Stimulated activated CD4-positive, alpha-beta T cell treated with anti-CD3 and anti-CD28 coated beads, Interleukin-4, amount 100 ng/mL, for 4 hours (primary cell): ENCODE data around the gene CENPX.
"Not testable (repeated sequence)": the region's sequence is repeated elsewhere in the genome, so short reads cannot be mapped to it uniquely, and the experiment has no call there.

ENCODE experiments used
- DNase-seq, 2 experiments: peaks; one replicate each; pipeline ENCODE4 v3.0.0-alpha.2; 2020

CENPX gene

DNA sequence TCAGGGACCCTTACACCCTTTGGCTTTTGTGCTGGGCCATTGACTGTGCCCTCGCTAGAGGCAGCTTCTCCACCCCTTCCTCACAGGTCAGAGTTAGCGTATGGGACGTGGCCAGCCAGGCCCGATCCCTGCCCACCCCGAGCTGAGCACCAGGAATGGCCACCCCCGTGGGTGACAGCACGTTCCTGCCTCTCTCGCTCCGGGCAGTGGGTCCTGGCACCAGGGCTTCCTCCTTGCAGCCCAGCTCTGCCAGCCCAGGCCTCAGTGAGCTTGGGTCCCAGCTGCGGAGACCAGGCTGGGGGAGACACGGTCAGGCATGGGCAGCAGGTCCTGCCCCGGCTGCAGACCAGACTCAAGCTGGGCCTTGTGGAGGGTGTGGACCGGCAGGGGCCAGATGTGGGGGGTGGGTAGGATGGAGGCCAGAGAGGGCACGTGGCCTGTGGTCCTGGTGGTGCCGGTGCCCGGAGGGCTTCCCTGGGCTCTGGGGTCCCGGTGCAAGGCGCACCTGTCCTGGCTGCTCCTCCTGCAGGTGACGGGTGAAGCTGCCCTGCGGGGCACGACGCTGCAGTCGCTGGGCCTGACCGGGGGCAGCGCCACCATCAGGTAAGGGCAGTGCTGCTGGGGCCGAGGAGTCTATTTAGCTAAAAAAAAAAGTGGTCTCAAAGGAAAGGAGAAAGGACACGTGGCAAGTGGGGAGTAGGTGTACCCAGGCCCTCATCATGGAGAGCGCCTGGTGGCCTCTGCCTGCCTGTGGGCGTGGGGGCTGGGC, 27.0 kb downstream of the CENPX start:
- DNase-seq, result no peak

DNA sequence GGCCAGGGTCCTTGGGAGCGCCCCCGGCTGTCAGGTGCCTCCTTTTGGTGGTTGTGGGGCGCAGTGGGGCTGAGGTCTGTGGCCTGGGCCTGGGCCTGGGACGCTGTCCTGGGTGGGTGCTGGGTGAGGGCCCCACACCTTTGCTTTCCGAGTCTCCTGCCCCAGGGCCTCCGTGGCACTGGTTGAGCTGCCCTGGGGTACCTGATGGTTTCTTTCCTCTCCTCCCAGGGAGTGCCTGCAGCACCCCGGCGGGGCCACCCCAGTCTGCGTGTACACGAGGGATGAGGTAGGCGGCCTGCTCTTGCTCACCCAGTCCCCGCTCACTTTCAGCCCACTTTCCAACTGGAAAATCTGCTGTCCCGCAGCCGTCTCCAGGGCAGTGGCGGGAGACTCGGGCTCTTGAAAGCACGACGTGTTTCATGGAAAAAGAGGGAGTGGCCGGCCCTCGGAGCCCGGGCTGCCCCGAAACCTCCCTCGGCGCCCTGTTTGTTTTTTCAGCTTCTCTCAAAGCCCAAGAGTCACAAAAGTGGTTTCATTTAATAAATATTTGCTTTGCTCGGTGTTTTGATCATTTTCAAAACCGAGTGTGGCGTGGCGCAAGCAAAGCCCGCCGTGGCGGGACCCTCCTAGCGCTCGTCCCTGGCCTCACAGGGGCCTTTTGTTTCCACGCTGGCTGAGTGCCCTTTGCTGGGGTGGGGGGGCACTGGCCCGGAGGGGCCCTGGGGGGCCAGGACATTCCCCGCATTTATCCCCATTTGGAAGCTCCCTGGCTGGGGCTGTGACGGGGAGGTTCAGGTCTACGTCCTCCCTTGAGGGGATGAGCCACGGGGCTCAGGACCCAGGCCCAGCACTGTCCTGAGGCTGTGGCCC, 27.9 kb downstream of the CENPX start:
- no peak for DNase-seq

DNA sequence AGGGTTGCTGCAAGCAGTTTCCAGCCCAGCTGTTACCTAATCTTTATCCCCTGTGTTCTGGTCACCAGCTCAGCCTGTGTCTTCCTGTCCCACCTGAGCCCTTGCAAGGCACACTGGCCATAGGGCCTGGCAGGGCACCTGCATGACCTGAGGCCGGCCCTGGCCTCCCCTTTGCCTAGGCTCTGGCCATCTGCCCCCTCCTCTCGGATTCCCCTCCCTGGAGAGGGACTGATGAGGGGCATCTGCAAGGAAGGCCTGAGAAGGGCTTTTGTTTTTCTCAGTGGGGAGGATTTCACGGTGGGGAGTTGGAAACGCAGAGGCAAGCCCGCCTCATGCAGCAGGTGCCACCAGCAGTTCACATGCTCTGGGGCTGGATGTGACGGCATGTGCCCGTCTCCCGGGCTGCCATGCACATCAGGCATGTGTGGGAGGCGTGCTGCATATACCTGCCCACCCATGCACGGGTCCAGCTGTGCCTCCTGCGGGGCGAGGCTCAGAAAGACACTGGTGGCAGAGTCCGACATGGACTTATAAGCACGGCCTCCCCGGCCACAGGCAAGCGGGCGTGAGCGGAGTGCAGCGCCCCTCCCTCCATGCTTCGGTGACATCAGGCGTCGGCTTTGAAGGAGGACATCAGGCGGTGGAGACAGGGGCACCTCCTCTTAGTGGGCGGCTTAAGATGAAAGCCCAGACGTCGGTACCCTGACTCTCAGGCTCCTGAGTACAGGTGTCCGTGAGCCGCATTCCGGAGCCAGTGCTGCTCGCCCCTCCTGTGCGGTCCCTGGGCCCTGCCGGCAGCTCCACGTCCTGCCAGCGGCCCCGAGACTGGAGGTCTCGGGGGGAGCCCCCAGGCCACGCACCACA, 28.7 kb downstream of the CENPX start:
- no peak for DNase-seq

DNA sequence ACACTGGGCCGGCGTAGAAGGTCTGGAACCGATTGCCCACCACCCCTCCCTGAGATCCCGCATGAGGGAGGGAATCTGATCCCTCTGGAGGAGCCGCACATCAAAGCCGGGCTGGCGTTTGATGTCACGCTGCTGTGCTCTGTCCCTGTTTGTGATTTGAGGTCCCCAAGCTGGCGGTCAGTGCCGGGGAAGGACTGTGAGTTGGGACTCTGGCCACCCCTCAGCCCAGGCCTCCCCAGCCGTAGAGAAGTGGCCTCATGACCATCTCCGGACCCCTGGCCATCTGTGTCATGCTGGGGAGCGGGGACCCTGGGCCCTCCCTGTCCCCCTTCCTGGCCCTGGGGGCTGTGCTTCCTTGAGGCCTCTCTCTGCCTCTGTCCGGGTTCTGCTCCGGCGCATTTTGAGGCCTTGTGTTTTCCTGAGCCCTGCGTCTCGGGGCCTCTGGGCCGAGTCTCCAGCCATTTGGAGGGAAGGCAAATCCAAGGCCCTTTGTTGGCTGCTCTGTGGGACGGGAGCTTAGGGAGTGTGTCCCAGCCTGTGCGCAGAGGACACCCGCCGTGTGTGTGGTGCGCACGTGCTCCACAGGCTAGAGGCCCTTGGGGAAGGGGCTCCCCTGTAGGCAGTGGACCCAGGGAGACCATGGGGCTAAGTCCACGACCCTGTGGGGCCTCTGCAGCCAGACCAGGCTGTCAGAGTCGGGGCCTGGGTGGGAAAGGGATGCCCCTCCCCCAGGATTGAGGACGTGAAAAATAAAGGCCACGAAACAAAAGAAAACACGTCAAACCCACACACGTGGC, 30.2 kb downstream of the CENPX start:
- DNase-seq, result no peak

DNA sequence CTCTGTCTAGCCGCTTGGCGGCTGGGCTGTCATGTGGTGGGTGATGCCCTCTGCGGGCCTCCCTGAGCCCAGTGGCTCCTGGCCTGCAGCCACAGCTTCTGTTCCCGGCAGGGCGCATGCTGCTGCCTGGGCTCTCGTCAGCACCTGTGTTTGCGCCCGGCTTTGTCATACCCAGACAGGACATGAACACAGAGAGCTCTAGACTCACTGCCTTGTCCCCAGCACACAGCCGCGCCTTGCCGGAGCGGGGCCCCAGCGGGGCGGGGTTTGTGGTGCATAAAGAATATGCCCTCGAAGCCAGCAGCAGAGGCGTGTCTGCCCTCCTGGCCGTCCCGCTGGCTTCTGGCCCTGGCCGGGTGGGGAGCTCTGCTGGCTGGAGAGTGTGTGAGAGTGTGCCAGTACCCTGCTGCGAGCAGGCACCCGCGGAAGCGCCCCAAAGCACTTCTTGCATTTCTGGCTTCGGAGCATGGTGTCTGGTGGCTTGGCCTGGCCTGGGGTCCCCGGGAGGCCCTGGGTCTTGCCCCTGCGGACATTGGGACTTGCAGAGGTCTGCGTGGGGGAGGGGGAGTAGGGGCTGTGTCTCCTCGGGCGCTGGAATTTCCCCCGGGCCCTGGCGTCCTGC, 30.9 kb downstream of the CENPX start:
- DNase-seq, result no peak

DNA sequence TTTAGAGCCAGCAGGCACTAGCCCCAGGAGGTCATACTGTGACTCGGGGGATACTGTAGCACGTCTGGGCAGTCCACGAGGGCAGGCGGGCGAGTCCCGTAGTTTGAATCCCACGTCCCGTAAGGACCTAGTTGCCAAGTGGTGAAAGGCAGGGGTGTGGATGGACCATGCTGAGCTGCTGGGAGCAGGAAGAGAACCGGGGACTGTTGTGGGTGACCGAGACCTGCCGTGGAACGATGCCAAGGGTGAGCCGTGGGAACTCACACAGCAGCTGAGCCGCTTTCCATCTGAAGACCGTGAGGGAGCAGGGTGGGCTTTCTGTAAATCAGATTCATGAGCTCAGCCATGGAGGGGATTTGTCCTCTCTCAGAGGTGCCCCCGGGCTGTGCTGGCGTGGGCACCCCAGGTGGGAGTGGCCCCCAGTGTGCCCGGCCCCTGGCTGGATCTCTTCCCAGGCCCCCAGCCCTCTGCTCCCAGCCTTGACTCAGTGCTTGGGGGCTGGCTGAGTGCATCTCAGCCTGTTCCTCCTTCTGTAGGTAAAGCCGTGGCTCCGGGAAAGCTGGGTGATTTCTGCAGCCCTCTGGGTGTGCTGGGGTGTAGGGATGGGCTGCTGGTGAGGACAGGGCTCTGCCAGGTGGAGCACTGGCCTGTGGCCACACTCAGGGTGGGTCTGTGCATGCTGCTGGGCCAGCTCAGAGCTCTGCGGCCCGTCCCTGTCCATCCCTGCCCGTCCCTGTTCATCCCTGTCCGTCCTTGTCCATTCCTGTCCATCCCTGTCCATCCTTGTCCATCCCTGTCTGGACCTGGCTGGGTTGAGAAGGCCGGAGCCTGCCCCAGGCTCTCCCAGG, 31.6 kb downstream of the CENPX start:
- DNase-seq, result no peak

DNA sequence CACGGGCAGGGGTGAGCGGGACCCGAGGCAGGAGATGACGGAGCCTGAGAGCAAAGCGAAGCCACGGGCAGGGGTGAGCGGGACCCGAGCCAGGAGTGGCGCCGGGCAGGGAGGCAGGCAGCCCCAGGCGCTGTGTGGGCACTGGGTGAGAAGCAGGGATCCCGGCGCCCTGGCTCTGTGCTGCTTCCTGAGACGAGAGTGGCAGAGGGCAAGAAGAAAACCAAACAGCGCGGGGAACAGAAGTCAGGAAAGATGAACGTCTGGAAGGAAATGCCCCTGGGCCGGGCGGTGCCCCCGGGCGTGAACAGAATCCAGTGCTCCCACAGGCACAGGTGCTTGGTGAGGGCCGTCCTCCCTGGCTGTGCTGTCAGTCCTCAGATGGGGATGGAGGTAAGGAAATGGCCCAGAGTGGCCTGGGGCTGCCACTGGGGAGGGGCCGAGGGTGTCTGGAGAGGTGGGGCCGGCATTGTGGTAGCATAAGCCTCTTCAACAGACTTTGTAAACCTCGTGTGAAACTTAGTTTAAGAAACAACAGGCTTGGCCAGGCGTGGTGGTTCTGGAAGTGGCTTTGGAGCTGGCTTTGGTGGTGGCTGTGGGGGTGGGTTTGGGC, 35.4 kb downstream of the CENPX start:
- DNase-seq, result no peak

DNA sequence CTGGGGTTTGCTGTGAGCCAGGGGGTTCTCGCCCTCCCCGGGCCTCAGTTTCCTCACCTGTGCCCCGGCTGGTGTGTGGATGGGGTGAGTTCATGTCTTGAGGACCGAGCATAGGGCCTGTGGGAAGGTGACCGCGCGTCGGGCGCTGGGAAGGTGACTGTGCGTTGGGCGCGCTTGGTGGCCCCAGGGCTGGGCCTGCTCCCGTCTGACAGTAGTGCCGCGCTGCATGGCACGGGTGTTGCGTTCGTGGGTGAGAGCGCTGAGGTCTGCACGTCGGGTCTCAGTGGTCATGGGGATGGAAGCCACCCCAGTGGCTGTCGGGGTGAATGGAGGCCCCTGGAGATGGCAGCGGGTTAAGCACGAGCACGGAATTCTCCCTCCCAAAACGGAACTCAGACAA, 36.1 kb downstream of the CENPX start:
- no peak for DNase-seq

DNA sequence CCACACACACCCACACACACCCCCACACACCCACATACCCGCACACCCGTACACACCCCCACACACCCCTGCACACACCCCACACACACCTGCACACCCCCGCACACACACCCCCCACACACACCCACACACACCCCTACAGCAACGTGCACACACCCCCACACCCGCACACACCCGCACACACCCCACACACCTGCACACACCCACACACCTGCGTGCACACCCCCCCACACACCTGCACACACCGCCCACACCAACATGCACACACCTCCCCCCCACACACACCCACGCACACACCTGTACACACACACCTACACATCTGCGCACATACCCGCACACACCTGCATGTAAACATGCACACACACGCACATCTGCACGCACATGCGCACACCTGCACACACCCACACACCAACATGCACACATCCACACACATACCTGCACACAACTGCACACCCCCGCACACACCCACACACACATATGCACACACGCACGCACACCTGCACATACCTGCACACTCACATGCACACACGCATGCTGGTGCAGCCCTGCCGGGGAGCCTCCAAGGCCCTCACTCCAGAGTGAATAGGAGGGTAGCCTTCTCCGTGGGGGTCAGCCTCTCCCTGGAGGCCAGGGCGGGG, 37.8 kb downstream of the CENPX start:
- DNase-seq, result no peak

DNA sequence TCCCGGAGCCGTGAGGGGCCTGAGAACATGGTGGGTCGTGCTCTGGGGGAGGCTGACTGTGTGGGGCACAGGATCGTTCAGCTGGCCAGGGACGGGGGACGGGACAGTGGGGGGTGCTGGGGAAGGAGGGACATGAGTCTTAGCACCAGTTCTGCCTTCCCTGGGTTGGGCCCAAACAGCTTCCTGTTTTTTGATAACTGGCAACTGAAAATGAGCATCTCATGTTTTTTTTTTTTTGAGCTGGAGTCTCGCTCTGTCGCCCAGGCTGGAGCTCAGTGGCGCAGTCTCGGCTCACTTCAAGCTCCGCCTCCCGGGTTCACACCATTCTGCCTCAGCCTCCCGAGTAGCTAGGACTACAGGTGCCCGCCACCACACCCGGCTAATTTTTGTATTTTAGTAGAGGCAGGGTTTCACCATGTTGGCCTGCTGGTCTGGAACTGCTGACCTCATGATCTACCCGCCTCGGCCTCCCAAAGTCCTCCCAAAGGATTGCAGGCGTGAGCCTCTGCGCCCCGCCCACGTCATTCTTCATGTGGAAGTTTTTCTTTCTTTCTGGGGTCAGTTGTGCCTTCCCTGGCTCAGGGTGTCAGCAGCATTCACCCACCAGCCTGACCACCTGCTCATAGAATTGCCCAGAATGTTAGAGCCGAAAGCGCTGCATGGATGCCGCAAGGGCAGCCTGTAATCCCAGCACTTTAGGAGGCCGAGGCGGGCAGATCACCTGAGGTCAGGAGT, 38.9 kb downstream of the CENPX start:
- no peak for DNase-seq

DNA sequence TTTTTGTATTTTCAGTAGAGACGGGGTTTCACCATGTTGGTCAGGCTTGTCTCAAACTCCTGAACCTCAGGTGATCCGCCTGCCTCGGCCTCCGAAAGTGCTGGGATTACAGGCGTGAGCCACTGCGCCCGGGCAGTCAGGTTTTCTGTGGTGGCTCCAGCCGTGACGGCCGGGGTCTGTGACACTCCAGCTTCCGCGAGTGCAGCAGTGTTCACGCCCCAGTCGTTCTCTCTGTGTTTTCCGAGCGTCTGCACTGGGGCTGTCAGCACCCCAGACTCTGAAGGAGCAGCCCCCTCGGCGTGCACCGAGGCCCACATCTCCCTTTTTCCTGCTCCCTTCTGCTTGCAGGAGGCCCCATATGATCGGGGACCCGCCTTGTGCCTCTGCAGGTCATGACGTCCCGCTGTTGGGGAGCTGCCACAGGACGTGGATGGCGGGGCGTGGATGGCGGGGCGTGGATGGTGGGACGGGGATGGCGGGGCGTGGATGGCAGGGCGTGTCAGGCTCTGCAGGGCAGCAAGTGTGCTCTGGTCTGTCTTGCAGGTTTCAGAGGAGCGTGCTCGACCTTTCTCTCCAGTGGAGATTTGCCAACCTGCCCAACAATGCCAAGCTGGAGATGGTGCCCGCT, 39.6 kb downstream of the CENPX start:
- no peak for DNase-seq

DNA sequence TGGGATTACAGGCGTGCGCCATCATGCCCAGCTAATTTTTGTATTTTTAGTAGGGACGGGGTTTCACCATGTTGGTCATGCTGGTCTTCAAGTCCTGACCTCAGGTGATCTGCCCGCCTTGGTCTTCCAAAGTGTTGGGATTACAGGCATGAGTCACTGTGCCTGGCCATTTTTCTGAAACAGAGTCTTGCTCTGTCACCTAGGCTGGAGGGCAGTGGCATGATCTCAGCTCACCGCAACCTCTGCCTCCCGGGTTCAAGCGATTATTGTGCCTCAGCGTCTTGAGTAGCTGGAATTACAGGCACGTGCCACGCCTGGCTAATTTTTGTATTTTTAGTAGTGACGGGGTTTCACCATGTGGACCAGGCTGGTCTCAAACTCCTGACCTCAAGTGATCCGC, 41.2 kb downstream of the CENPX start:
- not testable (repeated sequence) for DNase-seq

DNA sequence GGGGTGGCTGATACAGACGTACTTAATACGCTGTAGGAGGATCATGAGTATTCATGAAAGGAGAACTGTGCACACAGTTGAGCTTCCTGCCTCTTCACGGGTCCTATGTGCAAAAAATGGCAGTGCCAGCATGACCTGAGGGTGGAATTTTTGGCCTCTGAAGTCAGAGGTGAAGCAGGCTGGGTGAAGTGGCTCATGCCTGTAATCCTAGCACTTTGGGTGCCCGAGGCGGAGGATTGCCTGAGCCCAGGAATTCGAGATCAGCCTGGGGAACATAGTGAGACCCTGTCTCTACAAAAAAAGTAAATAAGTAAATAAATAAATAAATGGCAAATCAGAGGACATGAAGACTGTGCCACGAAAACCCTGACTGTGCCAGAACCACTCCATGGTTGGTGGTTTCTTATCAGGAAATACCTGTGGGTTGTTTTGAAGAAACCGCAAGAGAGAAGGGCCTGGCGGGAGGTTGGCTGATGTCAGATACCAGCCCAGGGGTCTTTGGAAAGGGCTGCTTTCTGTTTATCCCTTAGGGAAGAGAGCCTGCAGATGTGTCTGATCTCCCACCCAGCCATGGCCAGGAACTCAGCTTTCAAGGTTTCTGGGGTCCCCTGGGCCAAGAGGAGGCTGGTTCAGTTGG, 41.9 kb downstream of the CENPX start:
- DNase-seq, result no peak

DNA sequence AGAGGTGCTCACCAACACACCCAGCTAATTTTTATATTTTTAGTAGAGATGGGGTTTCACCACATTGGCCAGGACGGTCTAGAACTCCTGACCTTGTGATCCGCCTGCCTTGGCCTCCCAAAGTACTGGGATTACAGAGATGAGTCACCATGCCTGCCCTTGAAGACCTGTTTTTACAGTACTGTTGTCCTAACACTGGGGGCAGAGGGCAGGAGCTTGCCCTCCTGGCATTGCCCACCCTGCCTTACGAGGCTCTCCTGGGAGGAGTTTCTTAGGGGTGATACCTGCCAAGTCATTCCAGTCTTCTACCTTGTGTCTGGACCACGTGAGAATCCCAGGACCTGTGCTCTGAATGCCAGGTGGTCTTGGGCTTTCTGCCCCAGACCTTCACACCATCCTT, 42.6 kb downstream of the CENPX start:
- DNase-seq, result no peak

DNA sequence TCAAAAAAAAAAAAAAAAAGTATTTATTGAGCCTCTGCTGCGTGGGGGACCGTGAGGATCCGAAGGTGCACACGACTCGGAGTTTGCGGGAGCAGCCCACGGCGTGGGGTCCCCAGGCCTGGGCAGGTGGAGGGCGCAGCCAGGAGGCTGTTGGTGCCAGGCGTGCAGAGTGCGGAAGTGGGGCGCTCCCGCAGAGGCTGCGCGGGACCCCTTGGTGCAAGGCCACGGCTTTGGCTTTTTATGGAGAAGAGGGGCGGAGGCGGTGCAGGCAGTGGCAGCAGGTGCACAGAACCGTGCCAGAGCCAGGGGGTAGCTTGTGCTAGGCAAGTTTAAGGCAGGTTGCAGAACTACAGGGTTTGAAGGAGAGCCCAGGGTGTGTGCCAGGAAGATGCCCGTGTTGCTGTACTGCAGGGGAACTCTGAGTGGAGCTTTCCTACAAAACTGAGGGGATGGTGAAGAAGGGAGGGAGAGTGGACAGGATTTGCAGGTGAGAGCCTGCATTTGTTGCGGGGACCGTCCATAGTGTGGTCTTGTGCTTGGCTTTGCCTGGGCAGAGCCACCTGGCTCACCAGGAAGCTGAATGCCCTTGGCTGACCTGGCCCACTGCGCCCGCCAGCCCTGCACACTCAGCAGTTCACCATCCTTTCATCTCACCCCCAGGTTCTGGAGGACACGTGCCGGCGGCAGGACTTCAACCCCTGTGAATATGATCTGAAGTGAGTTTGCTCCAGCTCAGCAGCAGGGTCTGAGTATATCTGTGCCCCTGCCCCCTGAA, 44.0 kb downstream of the CENPX start:
- no peak for DNase-seq

DNA sequence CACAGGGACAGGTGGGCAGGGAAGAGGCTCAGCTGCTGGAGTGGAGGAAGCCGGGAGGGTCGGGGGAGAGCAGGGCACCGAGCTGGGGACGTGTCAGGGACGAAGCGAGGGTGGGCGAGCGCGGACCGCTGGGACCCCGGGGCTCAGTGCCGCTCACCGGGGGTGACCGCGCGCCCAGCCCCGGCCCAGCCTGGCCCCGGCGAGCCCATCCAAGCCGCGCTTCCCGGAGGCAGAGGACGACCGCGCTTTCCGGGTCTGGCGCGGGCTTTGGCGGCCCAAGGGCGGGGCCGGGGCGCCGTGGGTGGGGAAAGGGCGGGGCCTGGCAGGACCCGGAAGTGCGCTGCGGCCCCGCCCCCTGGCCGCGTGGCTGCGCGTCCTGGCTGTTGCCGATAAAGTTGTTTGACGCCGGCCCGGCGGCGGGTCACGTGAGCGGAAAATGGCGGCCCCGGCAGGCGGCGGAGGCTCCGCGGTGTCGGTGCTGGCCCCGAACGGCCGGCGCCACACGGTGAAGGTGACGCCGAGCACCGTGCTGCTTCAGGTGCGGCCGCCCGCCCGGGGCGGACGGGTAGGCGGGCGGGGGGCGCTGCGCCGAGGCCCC, 45.4 kb downstream of the CENPX start, which contains the start of gene ASPSCR1:
Gene ASPSCR1, plus strand, starts transcription at position 419 of the 598 bp plus-strand sequence. Its CDS starts 18 bp downstream, at position 437.
- DNase-seq, result peak; percentile 85 to 93
